KMS-11 (cell line): ENCODE measurements around the gene MYO3B.

Experiments used
- H2AFZ ChIP-seq: fragments of 200-600 bp; sonication (generic); 2 replicates; pipeline ENCODE4 v1.6.1; 2016; ENCODE audit warnings: antibody characterized with exemption, mixed run types, low read depth
- H3K27ac ChIP-seq: fragments of 200-600 bp; sonication (generic); 2 replicates; pipeline ENCODE4 v1.6.1; 2016; ENCODE audit warnings: mild to moderate bottlenecking, mixed run types
- H3K27me3 ChIP-seq: fragments of 200-600 bp; sonication (generic); 2 replicates; pipeline ENCODE4 v1.6.1; 2017; ENCODE audit warnings: mild to moderate bottlenecking, low read depth, mixed run types, moderate library complexity; ENCODE audit not compliant: insufficient read depth
- H3K36me3 ChIP-seq: fragments of 200-600 bp; sonication (generic); 2 replicates; pipeline ENCODE4 v1.6.1; 2017; ENCODE audit warnings: mild to moderate bottlenecking, mixed run types; ENCODE audit not compliant: insufficient read depth
- H3K4me1 ChIP-seq: fragments of 200-600 bp; sonication (generic); 2 replicates; pipeline ENCODE4 v1.6.1; 2016; ENCODE audit warnings: mild to moderate bottlenecking, low read depth, mixed run types; ENCODE audit not compliant: poor library complexity, severe bottlenecking
- H3K4me2 ChIP-seq: fragments of 200-600 bp; sonication (generic); 2 replicates; pipeline ENCODE4 v1.7.0; 2016; ENCODE audit warnings: mild to moderate bottlenecking, mixed run types
- H3K4me3 ChIP-seq: fragments of 200-600 bp; sonication (generic); IDR thresholded peaks from 2 replicates; pipeline ENCODE4 v1.6.1; 2017; ENCODE audit warnings: low read depth, low read length, mixed read lengths; ENCODE audit not compliant: insufficient read depth
- H3K79me2 ChIP-seq: fragments of 200-600 bp; sonication (generic); 2 replicates; pipeline ENCODE4 v1.6.1; 2016; ENCODE audit warnings: low read depth, mixed run types; ENCODE audit not compliant: insufficient read depth
- H3K9ac ChIP-seq: fragments of 200-600 bp; sonication (generic); 2 replicates; pipeline ENCODE4 v1.6.1; 2016; ENCODE audit warnings: mild to moderate bottlenecking, mixed run types
- H4K20me1 ChIP-seq: fragments of 200-600 bp; sonication (generic); 2 replicates; pipeline ENCODE4 v1.6.1; 2016; ENCODE audit warnings: mild to moderate bottlenecking, mixed run types; ENCODE audit not compliant: insufficient read depth
- TF ChIP-seq, protein P1 (sequence below): fragments of 200-600 bp; sonication (generic); conservative IDR thresholded peaks from 2 replicates; pipeline ENCODE4 v1.6.1; 2017; ENCODE audit warnings: low read depth, mild to moderate bottlenecking, antibody characterized with exemption, low read length, moderate library complexity, mixed read lengths

Gene MYO3B

DNA sequence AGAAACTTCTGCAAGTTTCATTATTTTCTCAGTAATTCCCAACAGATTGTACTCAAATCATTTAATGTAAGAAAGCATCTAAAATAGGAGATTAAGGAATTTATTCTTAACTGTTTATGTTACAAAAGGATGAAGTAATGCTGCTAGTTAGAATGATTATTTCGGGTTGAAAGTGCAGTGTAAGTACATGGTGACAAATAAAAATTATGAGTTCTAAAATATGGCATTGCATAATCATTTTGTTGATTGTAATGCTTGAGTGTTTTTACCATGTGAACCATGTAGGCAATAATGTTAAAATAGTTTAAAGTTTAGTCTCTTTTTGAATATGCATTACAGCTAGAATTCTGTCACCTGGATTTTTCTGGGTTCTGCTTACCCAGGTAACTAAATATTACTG is 388.2 kb downstream of the MYO3B start:
- Histone ChIP-seq H2AFZ (no peak overlapping the region), H3K4me2 (no peak overlapping the region), H3K27me3 (no peaks in the 10 kb centered on the region), H3K4me1 (no peaks in the 10 kb centered on the region), H3K79me2 (no peaks in the 10 kb centered on the region), H3K4me3 (no peak overlapping the region), H4K20me1 (no peaks in the 10 kb centered on the region), H3K27ac (no peak overlapping the region), H3K9ac (no peak overlapping the region), H3K36me3 (no peaks in the 10 kb centered on the region)
- TF ChIP-seq, protein P1, sequence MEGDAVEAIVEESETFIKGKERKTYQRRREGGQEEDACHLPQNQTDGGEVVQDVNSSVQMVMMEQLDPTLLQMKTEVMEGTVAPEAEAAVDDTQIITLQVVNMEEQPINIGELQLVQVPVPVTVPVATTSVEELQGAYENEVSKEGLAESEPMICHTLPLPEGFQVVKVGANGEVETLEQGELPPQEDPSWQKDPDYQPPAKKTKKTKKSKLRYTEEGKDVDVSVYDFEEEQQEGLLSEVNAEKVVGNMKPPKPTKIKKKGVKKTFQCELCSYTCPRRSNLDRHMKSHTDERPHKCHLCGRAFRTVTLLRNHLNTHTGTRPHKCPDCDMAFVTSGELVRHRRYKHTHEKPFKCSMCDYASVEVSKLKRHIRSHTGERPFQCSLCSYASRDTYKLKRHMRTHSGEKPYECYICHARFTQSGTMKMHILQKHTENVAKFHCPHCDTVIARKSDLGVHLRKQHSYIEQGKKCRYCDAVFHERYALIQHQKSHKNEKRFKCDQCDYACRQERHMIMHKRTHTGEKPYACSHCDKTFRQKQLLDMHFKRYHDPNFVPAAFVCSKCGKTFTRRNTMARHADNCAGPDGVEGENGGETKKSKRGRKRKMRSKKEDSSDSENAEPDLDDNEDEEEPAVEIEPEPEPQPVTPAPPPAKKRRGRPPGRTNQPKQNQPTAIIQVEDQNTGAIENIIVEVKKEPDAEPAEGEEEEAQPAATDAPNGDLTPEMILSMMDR, result no peak

DNA sequence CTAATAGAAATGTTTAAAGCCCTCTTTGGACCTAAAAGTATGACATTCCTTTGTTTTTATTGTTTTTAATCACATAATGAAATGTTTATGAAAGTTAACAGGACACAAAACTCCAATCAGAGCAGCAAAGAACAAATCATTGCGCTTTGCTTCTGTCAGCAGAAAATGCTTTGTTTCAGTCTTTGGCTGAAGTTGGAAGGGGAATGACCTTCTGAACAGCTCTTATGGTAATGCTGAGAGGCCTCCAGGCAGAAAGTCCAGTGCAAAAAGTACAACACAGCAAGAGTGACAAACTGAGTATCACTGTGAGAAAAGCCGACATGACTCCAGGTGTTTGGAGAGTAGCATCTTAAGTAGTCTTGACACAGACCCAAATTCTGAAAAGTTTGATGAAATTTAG is 389.5 kb downstream of the MYO3B start:
- Histone ChIP-seq H2AFZ (no peak overlapping the region), H4K20me1 (no peaks in the 10 kb centered on the region), H3K9ac (no peak overlapping the region), H3K4me1 (no peaks in the 10 kb centered on the region), H3K4me3 (no peak overlapping the region), H3K27me3 (no peaks in the 10 kb centered on the region), H3K79me2 (no peaks in the 10 kb centered on the region), H3K27ac (no peak overlapping the region), H3K4me2 (no peak overlapping the region), H3K36me3 (no peaks in the 10 kb centered on the region)
- TF ChIP-seq, protein P1, result no peak

DNA sequence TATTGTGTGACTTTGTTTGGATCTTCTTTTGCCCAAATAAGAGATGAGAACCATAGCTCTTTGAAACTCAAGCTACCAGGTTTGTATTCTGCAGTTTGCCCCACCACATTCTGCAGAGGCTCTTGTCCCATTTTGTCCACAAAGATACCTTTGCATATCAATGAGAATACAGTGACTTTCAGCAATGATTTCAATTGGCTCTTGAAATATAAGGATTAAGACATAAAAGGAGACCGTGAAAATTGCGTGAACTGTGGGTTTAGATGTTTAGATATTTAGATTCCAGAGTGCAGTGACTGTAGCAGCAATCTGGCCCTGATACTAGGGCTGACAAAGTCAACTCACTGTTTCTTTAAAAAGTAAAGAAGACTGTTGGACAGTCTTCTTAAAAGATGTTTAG is 390.6 kb downstream of the MYO3B start:
- H3K27me3 ChIP-seq, result no peaks in the 10 kb centered on the region
- no peak overlapping the region for H3K4me2 ChIP-seq
- no peaks in the 10 kb centered on the region for H3K36me3 ChIP-seq
- H3K79me2 ChIP-seq, result no peaks in the 10 kb centered on the region
- H3K4me1 ChIP-seq, result no peaks in the 10 kb centered on the region
- H3K27ac ChIP-seq, result no peak overlapping the region
- no peak overlapping the region for H3K9ac ChIP-seq
- TF ChIP-seq, protein P1, result no peak
- H4K20me1 ChIP-seq, result no peaks in the 10 kb centered on the region
- no peak overlapping the region for H3K4me3 ChIP-seq
- no peak overlapping the region for H2AFZ ChIP-seq

DNA sequence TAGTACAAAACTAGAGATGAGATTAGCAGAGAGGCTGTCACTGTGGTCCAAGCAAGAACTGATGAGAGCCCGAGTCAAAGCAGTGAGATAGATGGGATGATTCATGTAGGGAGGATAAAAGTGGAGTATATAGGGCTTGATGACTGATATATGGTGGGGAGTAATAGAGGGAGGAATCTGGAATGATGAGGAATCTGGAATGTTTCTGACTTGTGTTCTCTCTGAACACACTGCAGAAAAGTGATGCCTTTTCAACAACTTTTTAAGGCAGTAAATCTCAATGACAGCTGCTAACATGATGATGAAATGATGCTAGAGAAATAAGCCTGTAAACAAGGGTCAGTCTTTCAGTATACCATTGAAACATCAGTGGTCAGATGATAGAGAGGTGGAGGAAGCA is 393.7 kb downstream of the MYO3B start:
- H3K36me3 ChIP-seq, result no peaks in the 10 kb centered on the region
- TF ChIP-seq, protein P1, result no peak
- no peak overlapping the region for H3K4me3 ChIP-seq
- H3K4me2 ChIP-seq, result no peak overlapping the region
- H3K9ac ChIP-seq, result no peak overlapping the region
- H3K79me2 ChIP-seq, result no peaks in the 10 kb centered on the region
- H3K27ac ChIP-seq, result no peak overlapping the region
- H3K27me3 ChIP-seq, result no peaks in the 10 kb centered on the region
- no peak overlapping the region for H2AFZ ChIP-seq
- H3K4me1 ChIP-seq, result no peaks in the 10 kb centered on the region
- H4K20me1 ChIP-seq, result no peaks in the 10 kb centered on the region

DNA sequence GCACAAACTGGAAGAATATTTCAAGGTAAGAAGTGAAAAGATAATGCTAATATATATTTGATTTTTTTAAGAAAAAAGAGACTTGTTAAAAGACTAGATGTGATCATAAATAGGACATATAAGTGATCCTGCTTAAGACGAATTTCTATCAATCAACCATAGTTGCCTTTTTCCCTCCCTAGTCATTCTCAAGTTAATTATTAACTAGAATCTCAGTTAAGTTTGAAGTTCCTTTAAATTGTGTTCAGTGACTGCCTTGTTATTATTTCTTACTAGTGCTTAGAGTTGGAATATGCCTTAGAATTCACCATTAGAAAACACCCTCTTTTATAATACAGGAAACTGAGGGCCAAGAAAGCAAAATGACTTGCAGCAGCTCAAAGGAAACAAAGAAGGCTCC is 395.7 kb downstream of the MYO3B start:
- TF ChIP-seq, protein P1, result no peak
- no peaks in the 10 kb centered on the region for H3K4me1 ChIP-seq
- H3K27me3 ChIP-seq, result no peaks in the 10 kb centered on the region
- H2AFZ ChIP-seq, result no peak overlapping the region
- H3K36me3 ChIP-seq, result no peaks in the 10 kb centered on the region
- H3K4me2 ChIP-seq, result no peak overlapping the region
- H3K4me3 ChIP-seq, result no peak overlapping the region
- no peak overlapping the region for H3K27ac ChIP-seq
- no peaks in the 10 kb centered on the region for H4K20me1 ChIP-seq
- no peaks in the 10 kb centered on the region for H3K79me2 ChIP-seq
- H3K9ac ChIP-seq, result no peak overlapping the region
